Uterus (tissue), 4 donors: ENCODE results near the gene PTPRJ. TPM values are rescaled to one million over a fixed set of nuclear protein-coding genes. Genes with fewer than 3 reads are reported as not detected.

Source experiments
- DNase-seq, 2 donors: peaks; one replicate each; pipeline ENCODE4 v3.0.0-alpha.2; 2019 to 2020
- H3K27ac ChIP-seq, 2 donors: fragments of 200-600 bp; sonication (generic); 1 replicate in 1 of 2; 2 replicates in 1 of 2; pipeline ENCODE4 v1.5.1; 2016 to 2018
- H3K27me3 ChIP-seq, 2 donors: fragments of 200-600 bp; sonication (generic); one replicate each; pipeline ENCODE4 v1.5.1; 2018 to 2019; ENCODE audit warnings: control low read depth in 1 of 2
- H3K36me3 ChIP-seq, 2 donors: fragments of 200-600 bp; sonication (generic); one replicate each; pipeline ENCODE4 v1.5.1; 2019; ENCODE audit warnings: control low read depth in 1 of 2
- H3K4me1 ChIP-seq, 2 donors: fragments of 200-600 bp; sonication (generic); one replicate each; pipeline ENCODE4 v1.5.1; 2018 to 2019; ENCODE audit warnings: control low read depth in 1 of 2
- H3K4me3 ChIP-seq, 2 donors: fragments of 200-600 bp; sonication (generic); 1 replicate in 1 of 2; 2 replicates in 1 of 2; pipeline ENCODE4 v1.5.1; 2018 to 2019; ENCODE audit warnings: mild to moderate bottlenecking in 1 of 2
- H3K9me3 ChIP-seq, 2 donors: fragments of 200-600 bp; sonication (generic); one replicate each; pipeline ENCODE4 v1.5.1; 2019; ENCODE audit warnings: control low read depth in 1 of 2
- POLR2A ChIP-seq, 2 donors: fragments of 450-650 bp; IDR thresholded peaks; one replicate each; pipeline ENCODE4 v1.6.1; 2016; ENCODE audit warnings: antibody characterized with exemption in 2 of 2, mild to moderate bottlenecking in 1 of 2, moderate library complexity in 1 of 2
- intact Hi-C: fragments of 100-400 bp; cut with DNase I; formaldehyde crosslinking; loops from one replicate; pipeline ENCODE4 v1.15.1; 2023; ENCODE audit warnings: low total_unique reads
- total RNA-seq, 4 donors: library from RNA; depleted of rRNA in 3 of 4; stranded (reverse); fragments of >200 nt in 3 of 4; gene quantifications; one replicate each; pipeline versions ENCODE4 v1.1.0 to v1.2.4, GENCODE V29; 2014 to 2023
- TF ChIP-seq, protein P1 (sequence below), 4 experiments: fragments of 200-600 bp in 2 of 4; fragments of 450-650 bp in 2 of 4; sonication (generic) in 2 of 4; IDR thresholded peaks; one replicate each; pipeline ENCODE4 v1.5.1; 2016 to 2019; ENCODE audit warnings: antibody characterized with exemption in 4 of 4, mild to moderate bottlenecking in 2 of 4, moderate library complexity in 1 of 4
- donor health status: DM: yes; HTN: yes; CAD: no.

PTPRJ gene
- total RNA-seq, 4 donors from 2014 or later: 2.1 to 22.1 (median 7.1) TPM

DNA sequence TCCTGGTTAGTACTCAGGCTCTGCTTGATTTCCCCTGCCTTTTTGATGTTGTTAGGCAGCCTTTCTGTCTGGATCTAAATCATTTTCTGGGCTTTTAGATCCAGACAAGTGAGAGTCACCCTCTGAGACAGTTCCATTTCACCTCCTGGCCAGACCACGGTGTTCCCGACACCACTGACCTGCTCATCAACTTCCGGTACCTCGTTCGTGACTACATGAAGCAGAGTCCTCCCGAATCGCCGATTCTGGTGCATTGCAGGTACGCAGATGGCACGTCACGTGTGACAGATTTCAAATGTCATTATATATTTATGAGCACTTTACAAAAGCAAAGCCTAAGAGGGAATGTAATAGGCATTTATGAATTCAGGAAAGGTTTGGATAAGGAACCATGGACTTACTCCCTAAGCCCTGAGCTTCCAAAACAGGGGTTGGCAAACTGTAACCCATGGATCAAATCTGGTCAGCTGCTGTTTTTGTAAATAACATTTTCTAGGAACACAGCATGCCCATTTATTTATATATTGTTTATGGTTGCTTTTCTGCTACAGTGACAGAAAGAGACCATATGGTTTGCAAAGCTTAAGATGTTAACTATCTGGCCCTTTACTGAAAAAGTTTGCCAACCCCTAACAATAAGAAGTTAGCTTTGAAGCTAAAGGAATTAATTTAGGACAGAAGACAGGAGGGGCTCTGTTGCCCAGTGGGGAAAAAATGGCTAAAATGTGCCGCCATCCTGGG, 183.2 kb downstream of the PTPRJ start:
- no peaks in the 10 kb centered on the region for H3K36me3 ChIP-seq
- intact Hi-C loops: no loop called here
- no peaks in the 10 kb centered on the region for H3K4me1 ChIP-seq
- no peak overlapping the region for H3K27ac ChIP-seq
- no peak for TF ChIP-seq POLR2A (IDR thresholded peaks at IDR 0.05)
- TF ChIP-seq, protein P1, sequence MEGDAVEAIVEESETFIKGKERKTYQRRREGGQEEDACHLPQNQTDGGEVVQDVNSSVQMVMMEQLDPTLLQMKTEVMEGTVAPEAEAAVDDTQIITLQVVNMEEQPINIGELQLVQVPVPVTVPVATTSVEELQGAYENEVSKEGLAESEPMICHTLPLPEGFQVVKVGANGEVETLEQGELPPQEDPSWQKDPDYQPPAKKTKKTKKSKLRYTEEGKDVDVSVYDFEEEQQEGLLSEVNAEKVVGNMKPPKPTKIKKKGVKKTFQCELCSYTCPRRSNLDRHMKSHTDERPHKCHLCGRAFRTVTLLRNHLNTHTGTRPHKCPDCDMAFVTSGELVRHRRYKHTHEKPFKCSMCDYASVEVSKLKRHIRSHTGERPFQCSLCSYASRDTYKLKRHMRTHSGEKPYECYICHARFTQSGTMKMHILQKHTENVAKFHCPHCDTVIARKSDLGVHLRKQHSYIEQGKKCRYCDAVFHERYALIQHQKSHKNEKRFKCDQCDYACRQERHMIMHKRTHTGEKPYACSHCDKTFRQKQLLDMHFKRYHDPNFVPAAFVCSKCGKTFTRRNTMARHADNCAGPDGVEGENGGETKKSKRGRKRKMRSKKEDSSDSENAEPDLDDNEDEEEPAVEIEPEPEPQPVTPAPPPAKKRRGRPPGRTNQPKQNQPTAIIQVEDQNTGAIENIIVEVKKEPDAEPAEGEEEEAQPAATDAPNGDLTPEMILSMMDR (IDR thresholded peaks at IDR 0.05): no peak
- DNase-seq: no peak
- H3K4me3 ChIP-seq: no peak overlapping the region
- no peaks in the 10 kb centered on the region for H3K27me3 ChIP-seq
- no peaks in the 10 kb centered on the region for H3K9me3 ChIP-seq

DNA sequence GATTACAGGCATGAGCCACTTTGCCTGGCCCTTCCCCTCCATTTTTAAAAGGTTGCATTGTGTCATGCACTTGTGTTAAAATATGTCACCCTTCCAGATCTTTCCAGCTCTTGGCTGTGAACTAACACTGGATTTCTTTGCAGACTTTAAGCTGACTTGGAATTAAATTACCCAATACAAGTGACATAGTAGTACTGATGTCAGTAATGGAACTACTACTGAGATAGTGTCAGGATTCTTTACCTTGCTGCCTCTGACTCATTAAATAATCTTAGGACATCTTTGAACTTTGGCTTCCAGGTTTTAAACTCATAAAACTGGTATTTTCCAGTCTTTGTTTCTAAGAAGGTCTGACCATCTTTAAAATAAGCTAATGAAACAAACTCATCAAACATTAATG, 184.5 kb downstream of the PTPRJ start:
- Histone ChIP-seq H3K4me1 (peaks cover 0 to 3% of the 10 kb centered on the region in 2 donors), H3K9me3 (no peaks in the 10 kb centered on the region), H3K27me3 (no peaks in the 10 kb centered on the region), H3K36me3 (no peaks in the 10 kb centered on the region), H3K27ac (no peak overlapping the region), H3K4me3 (no peak overlapping the region)
- TF ChIP-seq, protein P1 (IDR thresholded peaks at IDR 0.05): no peak
- DNase-seq: no peak
- intact Hi-C loops: no loop called here

DNA sequence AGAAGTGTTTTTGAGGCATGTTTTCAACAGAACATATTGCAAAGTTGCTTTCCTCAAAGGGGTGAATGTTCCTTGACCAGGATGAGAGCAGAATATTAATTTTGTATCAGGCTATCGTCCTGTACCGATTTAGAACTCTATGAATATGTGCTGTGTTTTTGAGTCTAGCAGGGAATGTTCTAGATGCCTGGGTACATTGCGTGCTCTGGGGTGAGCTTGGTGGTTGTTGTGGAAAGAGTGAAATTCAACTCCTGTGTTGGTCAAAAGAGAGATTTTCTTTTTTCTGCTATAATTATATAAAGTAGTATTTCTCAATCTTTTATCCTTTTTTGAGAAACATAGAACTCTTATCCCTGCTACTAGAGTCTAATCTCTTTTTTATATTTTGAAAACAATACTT, 185.1 kb downstream of the PTPRJ start:
- Histone ChIP-seq H3K4me3 (no peak overlapping the region), H3K36me3 (no peaks in the 10 kb centered on the region), H3K9me3 (no peaks in the 10 kb centered on the region), H3K27me3 (no peaks in the 10 kb centered on the region), H3K4me1 (peaks cover 0 to 8% of the 10 kb centered on the region in 2 donors), H3K27ac (no peak overlapping the region)
- TF ChIP-seq, protein P1 (IDR thresholded peaks at IDR 0.05): no peak
- TF ChIP-seq POLR2A (IDR thresholded peaks at IDR 0.05): no peak
- no peak for DNase-seq
- intact Hi-C loops: no loop called here

DNA sequence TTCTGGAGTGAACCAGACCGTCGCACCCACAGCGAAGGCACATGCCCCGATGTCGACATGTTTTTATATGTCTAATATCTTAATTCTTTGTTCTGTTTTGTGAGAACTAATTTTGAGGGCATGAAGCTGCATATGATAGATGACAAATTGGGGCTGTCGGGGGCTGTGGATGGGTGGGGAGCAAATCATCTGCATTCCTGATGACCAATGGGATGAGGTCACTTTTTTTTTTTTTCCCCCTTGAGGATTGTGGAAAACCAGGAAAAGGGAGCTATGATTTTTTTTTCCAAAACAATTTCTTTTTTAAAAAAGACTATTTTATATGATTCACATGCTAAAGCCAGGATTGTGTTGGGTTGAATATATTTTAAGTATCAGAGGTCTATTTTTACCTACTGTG, 187.0 kb downstream of the PTPRJ start:
- Histone ChIP-seq H3K36me3 (no peaks in the 10 kb centered on the region), H3K27me3 (no peaks in the 10 kb centered on the region), H3K27ac (no peak overlapping the region), H3K4me1 (peaks cover 0 to 8% of the 10 kb centered on the region in 2 donors), H3K9me3 (no peaks in the 10 kb centered on the region), H3K4me3 (no peak overlapping the region)
- intact Hi-C loops: no loop called here
- no peak for DNase-seq
- TF ChIP-seq, protein P1 (IDR thresholded peaks at IDR 0.05): no peak
- no peak for TF ChIP-seq POLR2A (IDR thresholded peaks at IDR 0.05)

DNA sequence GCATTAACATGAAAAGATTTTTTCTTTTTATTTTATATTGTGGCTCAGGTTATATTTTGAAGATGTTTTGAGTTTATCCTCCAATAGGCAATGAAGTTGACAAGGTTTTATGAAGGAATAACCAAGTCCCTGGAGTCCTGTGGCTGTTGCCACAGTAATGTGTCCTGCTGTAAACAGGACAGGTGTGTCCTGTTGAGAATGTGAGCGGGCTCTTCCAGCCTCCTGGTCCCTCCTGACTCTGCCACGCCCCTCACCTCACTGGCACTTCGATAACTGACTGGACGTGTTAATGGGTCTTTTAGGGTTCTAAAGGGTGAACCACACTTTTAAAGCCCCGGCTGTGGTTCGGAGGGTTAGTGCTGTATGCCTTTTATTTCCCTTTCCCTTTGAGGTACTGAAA, 188.5 kb downstream of the PTPRJ start:
- Histone ChIP-seq H3K27ac (no peak overlapping the region), H3K36me3 (no peaks in the 10 kb centered on the region), H3K9me3 (no peaks in the 10 kb centered on the region), H3K4me1 (peaks cover 0 to 8% of the 10 kb centered on the region in 2 donors), H3K27me3 (no peaks in the 10 kb centered on the region), H3K4me3 (no peak overlapping the region)
- TF ChIP-seq POLR2A (IDR thresholded peaks at IDR 0.05): no peak
- TF ChIP-seq, protein P1 (IDR thresholded peaks at IDR 0.05): no peak
- DNase-seq: no peak
- intact Hi-C loops: no loop called here
